Measurements from ENCODE around the gene DPEP2NB. TPM values are rescaled to one million over a fixed set of nuclear protein-coding genes. Genes with fewer than 3 reads are reported as not detected.
"Not testable (repeated sequence)": the region's sequence is repeated elsewhere in the genome, so short reads cannot be mapped to it uniquely, and the experiment has no call there.

DPEP2NB gene
- total and polyA plus RNA-seq, 4 donors: not detected

- no peaks in the 10 kb centered on the region for H3K36me3 ChIP-seq (ENCODE audit: control insufficient read depth in 4 of 4, insufficient read depth in 3 of 4, low read depth in 1 of 4, low read length in 3 of 4)
- WGBS: 53% methylated on average over 3 of the region's 3 CpGs
- H3K4me1 ChIP-seq (ENCODE audit: control insufficient read depth in 4 of 4, insufficient read depth in 4 of 4, low read length in 3 of 4): peaks cover 0 to 6% (median 2%) of the 10 kb centered on the region in 4 donors
- DNase-seq (ENCODE audit: low spot score): no peak
- no peak for TF ChIP-seq TAF1 (conservative IDR thresholded peaks at IDR 0.05)
- TF ChIP-seq RXRA (IDR thresholded peaks at IDR 0.05): peak in 1 of 2 donors; percentile 23
- no peaks in the 10 kb centered on the region for H3K9me3 ChIP-seq (ENCODE audit: control insufficient read depth in 4 of 4, low read length in 3 of 4)
- H3K4me3 ChIP-seq (ENCODE audit: low read depth in 1 of 3, low read length in 3 of 3): no peak overlapping the region
- H3K27me3 ChIP-seq (ENCODE audit: control insufficient read depth in 4 of 4, insufficient read depth in 4 of 4, low read length in 3 of 4): no peaks in the 10 kb centered on the region
- peak overlapping the region; percentile 48 to 61 for H3K27ac ChIP-seq (ENCODE audit: low read depth in 1 of 2, low read length in 2 of 2)
- no peak overlapping the region for H3K9ac ChIP-seq (ENCODE audit: low read depth in 1 of 2, low read length in 2 of 2)
These were observed 15.3 kb downstream of the DPEP2NB start for GRCh38 chr16:68000450-68000849.

- no peak for DNase-seq (ENCODE audit: low spot score)
- H3K9me3 ChIP-seq (ENCODE audit: control insufficient read depth in 4 of 4, low read length in 3 of 4): no peaks in the 10 kb centered on the region
- no peaks in the 10 kb centered on the region for H3K27me3 ChIP-seq (ENCODE audit: control insufficient read depth in 4 of 4, insufficient read depth in 4 of 4, low read length in 3 of 4)
- H3K9ac ChIP-seq (ENCODE audit: low read depth in 1 of 2, low read length in 2 of 2): no peak overlapping the region
- H3K4me1 ChIP-seq (ENCODE audit: control insufficient read depth in 4 of 4, insufficient read depth in 4 of 4, low read length in 3 of 4): peaks cover 0 to 6% (median 1%) of the 10 kb centered on the region in 4 donors
- WGBS: 68% methylated on average over 2 of the region's 2 CpGs
- H3K36me3 ChIP-seq (ENCODE audit: control insufficient read depth in 4 of 4, insufficient read depth in 3 of 4, low read depth in 1 of 4, low read length in 3 of 4): no peaks in the 10 kb centered on the region
- H3K4me3 ChIP-seq (ENCODE audit: low read depth in 1 of 3, low read length in 3 of 3): no peak overlapping the region
- peak overlapping the region; percentile 48 to 61 for H3K27ac ChIP-seq (ENCODE audit: low read depth in 1 of 2, low read length in 2 of 2)
- TF ChIP-seq, protein P1, sequence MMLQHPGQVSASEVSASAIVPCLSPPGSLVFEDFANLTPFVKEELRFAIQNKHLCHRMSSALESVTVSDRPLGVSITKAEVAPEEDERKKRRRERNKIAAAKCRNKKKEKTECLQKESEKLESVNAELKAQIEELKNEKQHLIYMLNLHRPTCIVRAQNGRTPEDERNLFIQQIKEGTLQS (IDR thresholded peaks at IDR 0.05): no peak
- no peak for TF ChIP-seq EGR1 (IDR thresholded peaks at IDR 0.05; ENCODE audit: low read depth in 2 of 2)
- TF ChIP-seq HNF4G (IDR thresholded peaks at IDR 0.05): no peak
- TF ChIP-seq RAD21 (IDR thresholded peaks at IDR 0.05): no peak
- no peak for TF ChIP-seq RXRA (IDR thresholded peaks at IDR 0.05)
- TF ChIP-seq TAF1 (conservative IDR thresholded peaks at IDR 0.05): no peak
- TF ChIP-seq REST (IDR thresholded peaks at IDR 0.05): no peak
- TF ChIP-seq HNF4A (conservative IDR thresholded peaks at IDR 0.05): no peak
- TF ChIP-seq SP1 (IDR thresholded peaks at IDR 0.05): no peak
- TF ChIP-seq ZBTB33 (IDR thresholded peaks at IDR 0.05): no peak
These were observed 15.7 kb downstream of the DPEP2NB start for GRCh38 chr16:67999985-68000384.

- 75% methylated on average over 18 of the region's 18 CpGs for WGBS
- H3K27me3 ChIP-seq (ENCODE audit: control insufficient read depth in 4 of 4, insufficient read depth in 4 of 4, low read length in 3 of 4); H3K36me3 ChIP-seq (ENCODE audit: control insufficient read depth in 4 of 4, insufficient read depth in 3 of 4, low read depth in 1 of 4, low read length in 3 of 4); H3K4me1 ChIP-seq (ENCODE audit: control insufficient read depth in 4 of 4, insufficient read depth in 4 of 4, low read length in 3 of 4); DNase-seq (ENCODE audit: low spot score); H3K4me3 ChIP-seq (ENCODE audit: low read depth in 1 of 3, low read length in 3 of 3); H3K9me3 ChIP-seq (ENCODE audit: control insufficient read depth in 4 of 4, low read length in 3 of 4); H3K9ac ChIP-seq (ENCODE audit: low read depth in 1 of 2, low read length in 2 of 2): not testable (repeated sequence)
- peak within 1 kb of the TSS; percentile 48 to 61 for H3K27ac ChIP-seq (ENCODE audit: low read depth in 1 of 2, low read length in 2 of 2)
These were observed 16.7 kb downstream of the DPEP2NB start, which contains the start of gene DPEP2 for GRCh38 chr16:67998779-67999688. TSS of gene DPEP2 (minus strand) at chr16:67999484. CDS start at chr16:67993212, 6,272 bp downstream.

DNA sequence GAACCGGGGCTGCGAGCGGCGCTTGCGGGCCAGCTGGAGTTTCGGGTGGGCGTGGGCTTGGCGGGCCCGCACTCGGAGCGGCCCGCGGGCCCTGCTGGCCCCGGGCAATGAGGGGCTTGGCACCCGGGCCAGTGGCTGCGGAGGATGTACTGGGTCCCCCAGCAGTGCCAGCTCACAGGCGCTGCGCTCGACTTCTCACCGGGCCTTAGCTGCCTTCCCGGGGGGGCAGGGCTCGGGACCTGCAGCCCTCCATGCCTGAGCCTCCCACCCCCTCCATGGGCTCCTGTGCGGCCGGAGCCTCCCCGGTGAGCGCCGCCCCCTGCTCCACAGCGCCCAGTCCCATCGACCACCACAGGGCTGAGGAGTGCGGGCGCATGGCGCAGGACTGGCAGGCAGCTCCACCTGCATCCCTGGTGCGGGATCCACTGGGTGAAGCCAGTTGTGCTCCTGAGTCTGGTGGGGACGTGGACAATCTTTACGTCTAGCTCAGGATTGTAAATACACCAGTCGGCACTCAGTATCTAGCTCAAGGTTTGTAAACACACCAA is 17.4 kb downstream of the DPEP2NB start:
- not testable (repeated sequence) for DNase-seq (ENCODE audit: low spot score); H3K9me3 ChIP-seq (ENCODE audit: control insufficient read depth in 4 of 4, low read length in 3 of 4); H3K9ac ChIP-seq (ENCODE audit: low read depth in 1 of 2, low read length in 2 of 2); H3K4me3 ChIP-seq (ENCODE audit: low read depth in 1 of 3, low read length in 3 of 3); H3K27me3 ChIP-seq (ENCODE audit: control insufficient read depth in 4 of 4, insufficient read depth in 4 of 4, low read length in 3 of 4); H3K27ac ChIP-seq (ENCODE audit: low read depth in 1 of 2, low read length in 2 of 2); H3K36me3 ChIP-seq (ENCODE audit: control insufficient read depth in 4 of 4, insufficient read depth in 3 of 4, low read depth in 1 of 4, low read length in 3 of 4)
- H3K4me1 ChIP-seq (ENCODE audit: control insufficient read depth in 4 of 4, insufficient read depth in 4 of 4, low read length in 3 of 4): peaks cover 3 to 11% (median 4%) of the 10 kb centered on the region in 4 donors
- WGBS: 95% methylated on average over 36 of the region's 36 CpGs

Measured in liver (tissue), 9 donors.